ENCODE measurements around the gene SMC6.

SMC6 gene

GRCh38 chr2:17627434-17627833, 126.2 kb downstream of the SMC6 start:
- H3K27me3 ChIP-seq (replicated peaks; ENCODE audit: control insufficient read depth, insufficient read depth, low read length), result no peaks in the 10 kb centered on the region
- no peak overlapping the region for H3K4me3 ChIP-seq (replicated peaks; ENCODE audit: low read depth, low read length)
- no peaks in the 10 kb centered on the region for H3K36me3 ChIP-seq (ENCODE audit: control insufficient read depth, insufficient read depth, low read length)
- no peak for TF ChIP-seq CTCF (IDR thresholded peaks at IDR 0.05; ENCODE audit: insufficient read depth, low read length, poor library complexity, severe bottlenecking)
- DNase-seq (ENCODE audit: extremely low read depth, insufficient read length), result no peak

- no peak for DNase-seq (ENCODE audit: extremely low read depth, insufficient read length)
- Histone ChIP-seq H3K27me3 (replicated peaks; ENCODE audit: control insufficient read depth, insufficient read depth, low read length) (no peaks in the 10 kb centered on the region), H3K36me3 (ENCODE audit: control insufficient read depth, insufficient read depth, low read length) (no peaks in the 10 kb centered on the region), H3K4me3 (replicated peaks; ENCODE audit: low read depth, low read length) (no peak overlapping the region)
- no peak for TF ChIP-seq CTCF (IDR thresholded peaks at IDR 0.05; ENCODE audit: insufficient read depth, low read length, poor library complexity, severe bottlenecking)
Observed at GRCh38 chr2:17626986-17627385, 126.6 kb downstream of the SMC6 start.

- H3K27me3 ChIP-seq (replicated peaks; ENCODE audit: control insufficient read depth, insufficient read depth, low read length), result no peaks in the 10 kb centered on the region
- no peak for TF ChIP-seq CTCF (IDR thresholded peaks at IDR 0.05; ENCODE audit: insufficient read depth, low read length, poor library complexity, severe bottlenecking)
- no peaks in the 10 kb centered on the region for H3K36me3 ChIP-seq (ENCODE audit: control insufficient read depth, insufficient read depth, low read length)
- DNase-seq (ENCODE audit: extremely low read depth, insufficient read length), result no peak
- H3K4me3 ChIP-seq (replicated peaks; ENCODE audit: low read depth, low read length), result no peak overlapping the region
Observed at GRCh38 chr2:17625446-17625845, 128.2 kb downstream of the SMC6 start.

GRCh38 chr2:17621781-17622180, 131.8 kb downstream of the SMC6 start:
- H3K36me3 ChIP-seq (ENCODE audit: control insufficient read depth, insufficient read depth, low read length), result no peaks in the 10 kb centered on the region
- no peak overlapping the region for H3K4me3 ChIP-seq (replicated peaks; ENCODE audit: low read depth, low read length)
- H3K27me3 ChIP-seq (replicated peaks; ENCODE audit: control insufficient read depth, insufficient read depth, low read length), result no peaks in the 10 kb centered on the region; the same call in 1 of the 2 replicates
- DNase-seq (ENCODE audit: extremely low read depth, insufficient read length), result no peak
- TF ChIP-seq CTCF (IDR thresholded peaks at IDR 0.05; ENCODE audit: insufficient read depth, low read length, poor library complexity, severe bottlenecking), result no peak

GRCh38 chr2:17620841-17621240, 132.8 kb downstream of the SMC6 start:
- no peak for TF ChIP-seq CTCF (IDR thresholded peaks at IDR 0.05; ENCODE audit: insufficient read depth, low read length, poor library complexity, severe bottlenecking)
- H3K4me3 ChIP-seq (replicated peaks; ENCODE audit: low read depth, low read length), result no peak overlapping the region
- DNase-seq (ENCODE audit: extremely low read depth, insufficient read length), result no peak
- H3K27me3 ChIP-seq (replicated peaks; ENCODE audit: control insufficient read depth, insufficient read depth, low read length), result no peaks in the 10 kb centered on the region; the same call in 1 of the 2 replicates
- no peaks in the 10 kb centered on the region for H3K36me3 ChIP-seq (ENCODE audit: control insufficient read depth, insufficient read depth, low read length)

- no peak overlapping the region for H3K4me3 ChIP-seq (replicated peaks; ENCODE audit: low read depth, low read length)
- no peak for DNase-seq (ENCODE audit: extremely low read depth, insufficient read length)
- H3K27me3 ChIP-seq (replicated peaks; ENCODE audit: control insufficient read depth, insufficient read depth, low read length), result no peaks in the 10 kb centered on the region; the same call in 1 of the 2 replicates
- no peaks in the 10 kb centered on the region for H3K36me3 ChIP-seq (ENCODE audit: control insufficient read depth, insufficient read depth, low read length)
- TF ChIP-seq CTCF (IDR thresholded peaks at IDR 0.05; ENCODE audit: insufficient read depth, low read length, poor library complexity, severe bottlenecking), result no peak
Observed at GRCh38 chr2:17620280-17620679, 133.3 kb downstream of the SMC6 start.
